Hepatic stellate cell (primary cell): ENCODE data around the gene GOLGA6L7.
"Not testable (repeated sequence)": the region's sequence is repeated elsewhere in the genome, so short reads cannot be mapped to it uniquely, and the experiment has no call there.

Experiments
- DNase-seq: peaks from one replicate; pipeline ENCODE4 v3.0.0; 2011; ENCODE audit warnings: low spot score

The GOLGA6L7 gene

GRCh38 chr15:28884151-28884940 lies 35.9 kb upstream of the GOLGA6L7 start:
- DNase-seq = no peak

GRCh38 chr15:28881600-28881999 lies 33.2 kb upstream of the GOLGA6L7 start:
- DNase-seq = no peak

GRCh38 chr15:28881170-28881569 lies 32.7 kb upstream of the GOLGA6L7 start:
- DNase-seq = peak; percentile 49

- DNase-seq = no peak
Measured at GRCh38 chr15:28880680-28881079, 32.2 kb upstream of the GOLGA6L7 start.

GRCh38 chr15:28879551-28879950 lies 31.1 kb upstream of the GOLGA6L7 start:
- no peak for DNase-seq

- DNase-seq = no peak
Measured at GRCh38 chr15:28878209-28878608, 29.8 kb upstream of the GOLGA6L7 start.

GRCh38 chr15:28876845-28877185 lies 28.4 kb upstream of the GOLGA6L7 start:
- no peak for DNase-seq

GRCh38 chr15:28876131-28876844 lies 27.8 kb upstream of the GOLGA6L7 start:
- no peak for DNase-seq

- DNase-seq = no peak
Measured at GRCh38 chr15:28875461-28876000, 27.1 kb upstream of the GOLGA6L7 start.

- no peak for DNase-seq
Measured at GRCh38 chr15:28873585-28874190, 25.2 kb upstream of the GOLGA6L7 start.

GRCh38 chr15:28873006-28873405 lies 24.6 kb upstream of the GOLGA6L7 start:
- DNase-seq = no peak

- DNase-seq = no peak
Measured at GRCh38 chr15:28871168-28871567, 22.7 kb upstream of the GOLGA6L7 start.

GRCh38 chr15:28868744-28869345 lies 20.4 kb upstream of the GOLGA6L7 start:
- no peak for DNase-seq

GRCh38 chr15:28861589-28862293 lies 13.3 kb upstream of the GOLGA6L7 start:
- DNase-seq = not testable (repeated sequence)

- DNase-seq = no peak
Measured at GRCh38 chr15:28861031-28861534, 12.6 kb upstream of the GOLGA6L7 start.

GRCh38 chr15:28854578-28854977 lies 6.1 kb upstream of the GOLGA6L7 start:
- DNase-seq = not testable (repeated sequence)

- DNase-seq = not testable (repeated sequence)
Measured at GRCh38 chr15:28853654-28854053, 5.2 kb upstream of the GOLGA6L7 start.

GRCh38 chr15:28849766-28850165 lies 1.3 kb upstream of the GOLGA6L7 start:
- DNase-seq = not testable (repeated sequence)

GRCh38 chr15:28849271-28849670 lies 827 bp upstream of the GOLGA6L7 start:
- not testable (repeated sequence) for DNase-seq

- DNase-seq = not testable (repeated sequence)
Measured at GRCh38 chr15:28847959-28848358, 485 bp downstream of the GOLGA6L7 start.

GRCh38 chr15:28847247-28847646 lies 1.2 kb downstream of the GOLGA6L7 start:
- not testable (repeated sequence) for DNase-seq
